ENCODE measurements around the gene TAS2R5. TPM values are rescaled to one million over a fixed set of nuclear protein-coding genes. Genes with fewer than 3 reads are reported as not detected.
"Not testable (repeated sequence)": the region's sequence is repeated elsewhere in the genome, so short reads cannot be mapped to it uniquely, and the experiment has no call there.

The TAS2R5 gene
- total RNA-seq, 6 donors from 2014 or later, result 1.3 to 8.4 (median 1.9) TPM

- Histone ChIP-seq H3K4me3 (no peak overlapping the region), H3K9me3 (peaks cover 5 to 29% (median 22%) of the 10 kb centered on the region in 4 donors), H3K4me1 (no peaks in the 10 kb centered on the region), H3K27ac (no peak overlapping the region), H3K36me3 (peaks cover 28 to 80% (median 56%) of the 10 kb centered on the region in 4 donors), H3K27me3 (no peaks in the 10 kb centered on the region)
- no peak for ATAC-seq (ENCODE audit: low FRiP score in 2 of 2)
- no peak for DNase-seq
- WGBS, 2 donors, result 98 to 99% methylated on average over 13 of the region's 13 CpGs
- TF ChIP-seq EP300 (IDR thresholded peaks at IDR 0.05), result no peak
- TF ChIP-seq CTCF (IDR thresholded peaks at IDR 0.05), result peak in 1 of 6 experiments; percentile 12
Observed at GRCh38 chr7:141752634-141753033, 37.4 kb upstream of the TAS2R5 start.

GRCh38 chr7:141754939-141755338 is 35.1 kb upstream of the TAS2R5 start:
- Histone ChIP-seq H3K27me3 (no peaks in the 10 kb centered on the region), H3K9me3 (peaks cover 5 to 29% (median 22%) of the 10 kb centered on the region in 4 donors), H3K4me3 (no peak overlapping the region), H3K4me1 (no peaks in the 10 kb centered on the region), H3K27ac (no peak overlapping the region), H3K36me3 (peaks cover 19 to 70% (median 57%) of the 10 kb centered on the region in 4 donors)
- ATAC-seq (ENCODE audit: low FRiP score in 2 of 2), result no peak
- 78 to 100% methylated on average over 6 of the region's 6 CpGs for WGBS, 2 donors
- DNase-seq, result no peak
- TF ChIP-seq CTCF (IDR thresholded peaks at IDR 0.05), result peak in 3 of 6 experiments; percentile 29 to 47 (median 31)
- TF ChIP-seq POLR2A (IDR thresholded peaks at IDR 0.05), result no peak
- TF ChIP-seq POLR2AphosphoS5 (IDR thresholded peaks at IDR 0.05), result no peak

- no peak for TF ChIP-seq POLR2A (IDR thresholded peaks at IDR 0.05)
- no peak for TF ChIP-seq CTCF (IDR thresholded peaks at IDR 0.05)
- no peak for TF ChIP-seq EP300 (IDR thresholded peaks at IDR 0.05)
- TF ChIP-seq POLR2AphosphoS5 (IDR thresholded peaks at IDR 0.05), result no peak
- DNase-seq (no peak), ATAC-seq (ENCODE audit: low FRiP score in 2 of 2) (no peak)
- Histone ChIP-seq H3K4me3 (no peak within 1 kb of the TSS), H3K9me3 (no peaks in the 10 kb centered on the region), H3K36me3 (peaks cover 0 to 62% (median 20%) of the 10 kb centered on the region in 4 donors), H3K27me3 (no peaks in the 10 kb centered on the region), H3K27ac (no peak within 1 kb of the TSS), H3K4me1 (no peaks in the 10 kb centered on the region)
- WGBS, 2 donors, result 95 to 96% methylated on average over 3 of the region's 3 CpGs
Observed at GRCh38 chr7:141763797-141764196, 26.2 kb upstream of the TAS2R5 start, which contains the start of gene TAS2R3. Gene TAS2R3 (plus strand): TSS chr7:141764097. CDS start chr7:141764159, 62 bp downstream.

- H3K4me1 ChIP-seq; H3K4me3 ChIP-seq; H3K27me3 ChIP-seq; ATAC-seq (ENCODE audit: low FRiP score in 2 of 2); H3K27ac ChIP-seq; DNase-seq; H3K9me3 ChIP-seq; H3K36me3 ChIP-seq: not testable (repeated sequence)
- WGBS, 2 donors, result 93 to 98% methylated on average over 3 of the region's 3 CpGs
Observed at GRCh38 chr7:141770083-141770583, 19.9 kb upstream of the TAS2R5 start.

- Histone ChIP-seq H3K27me3 (no peaks in the 10 kb centered on the region), H3K4me3 (no peak within 1 kb of the TSS)
- no peak for ATAC-seq (ENCODE audit: low FRiP score in 2 of 2)
Observed at GRCh38 chr7:141776374-141776773, 13.6 kb upstream of the TAS2R5 start, which contains the start of gene TAS2R4. Gene TAS2R4 (plus strand): TSS chr7:141776674. CDS start chr7:141778489, 1,815 bp downstream.

More at GRCh38 chr7:141776374-141776773, 13.6 kb upstream of the TAS2R5 start, which contains the start of gene TAS2R4:
- no peak for DNase-seq
- TF ChIP-seq CTCF (IDR thresholded peaks at IDR 0.05), result no peak
- no peak for TF ChIP-seq EP300 (IDR thresholded peaks at IDR 0.05)
- no peak for TF ChIP-seq POLR2AphosphoS5 (IDR thresholded peaks at IDR 0.05)
- Histone ChIP-seq H3K36me3 (peaks cover 0 to 16% (median 4%) of the 10 kb centered on the region in 4 donors), H3K4me1 (no peaks in the 10 kb centered on the region), H3K27ac (no peak within 1 kb of the TSS), H3K9me3 (no peaks in the 10 kb centered on the region)
- WGBS, 2 donors, result 92 to 96% methylated on average over 1 of the region's 1 CpG

All from upper lobe of left lung (tissue), 6 donors.